SKM-1 treated with dmso at 0.1 percent for 144 hours (cell line): ENCODE data around the gene SBNO1.
A peak's percentile ranks its signal among the peaks of the same experiment; 100 is the strongest.
"Not testable (repeated sequence)": the region's sequence is repeated elsewhere in the genome, so short reads cannot be mapped to it uniquely, and the experiment has no call there.

Source experiments
- DNase-seq: peaks from one replicate; lab custom pipeline; 2025; ENCODE audit not compliant: unreplicated experiment; lab: John Stamatoyannopoulos, UW

SBNO1 gene

GRCh38 chr12:123388951-123389559 is 24.4 kb upstream of the SBNO1 start:
- no peak for DNase-seq

GRCh38 chr12:123388177-123388950 is 23.7 kb upstream of the SBNO1 start:
- no peak for DNase-seq

GRCh38 chr12:123387508-123388176 is 23.0 kb upstream of the SBNO1 start:
- no peak for DNase-seq

GRCh38 chr12:123385536-123385935 is 20.9 kb upstream of the SBNO1 start:
- not testable (repeated sequence) for DNase-seq

- no peak for DNase-seq
Measured at GRCh38 chr12:123384994-123385376, 20.3 kb upstream of the SBNO1 start.

GRCh38 chr12:123384318-123384993 is 19.8 kb upstream of the SBNO1 start:
- DNase-seq: no peak

GRCh38 chr12:123382684-123383083 is 18.0 kb upstream of the SBNO1 start:
- DNase-seq: no peak

GRCh38 chr12:123379391-123379790 is 14.7 kb upstream of the SBNO1 start:
- no peak for DNase-seq

- DNase-seq: not testable (repeated sequence)
Measured at GRCh38 chr12:123372415-123372814, 7.8 kb upstream of the SBNO1 start.

GRCh38 chr12:123371667-123372368 is 7.2 kb upstream of the SBNO1 start:
- DNase-seq: not testable (repeated sequence)

GRCh38 chr12:123369229-123369628 is 4.6 kb upstream of the SBNO1 start:
- no peak for DNase-seq

- DNase-seq: not testable (repeated sequence)
Measured at GRCh38 chr12:123368431-123368830, 3.8 kb upstream of the SBNO1 start.

- DNase-seq: no peak
Measured at GRCh38 chr12:123367511-123367910, 2.9 kb upstream of the SBNO1 start.

GRCh38 chr12:123365025-123365917 is 624 bp upstream of the SBNO1 start:
- DNase-seq: peak; percentile 90

- no peak for DNase-seq
Measured at GRCh38 chr12:123363740-123364531, 711 bp downstream of the SBNO1 start.

- no peak for DNase-seq
Measured at GRCh38 chr12:123363390-123363739, 1.3 kb downstream of the SBNO1 start.

GRCh38 chr12:123358035-123358434 is 6.6 kb downstream of the SBNO1 start:
- no peak for DNase-seq

- no peak for DNase-seq
Measured at GRCh38 chr12:123356159-123356670, 8.4 kb downstream of the SBNO1 start.

GRCh38 chr12:123354600-123354999 is 10.0 kb downstream of the SBNO1 start:
- DNase-seq: no peak
